Endothelial cell of umbilical vein (primary cell): ENCODE results near the gene TMEM52B. TPM values are rescaled to one million over a fixed set of nuclear protein-coding genes. Genes with fewer than 3 reads are reported as not detected.

ENCODE experiments used
- BruUV-seq: library from RNA; stranded (reverse); fragments of 400-500 nt; replicated peaks from 2 replicates; lab custom pipeline; 2021; lab: Mats Ljungman, UMichigan
- CTCF ChIA-PET: fragments of 300-600, 350-600 bp; sonication (Branson Sonifier 250); formaldehyde crosslinking; loops from one replicate; lab custom pipeline; 2021; ENCODE audit warnings: antibody characterized with exemption, inconsistent platforms; lab: Charles Lee
- POLR2A ChIA-PET: fragments of 300-600, 350-600 bp; sonication (Branson Sonifier 250); formaldehyde crosslinking; loops from one replicate; lab custom pipeline; 2021; ENCODE audit warnings: antibody characterized with exemption, inconsistent platforms; lab: Charles Lee
- DNase-seq: peaks from one replicate; pipeline ENCODE4 v3.0.0-alpha.2; 2011; ENCODE audit warnings: low read depth, low spot score
- FAIRE-seq: peaks from 2 replicates; lab custom pipeline; 2011; peaks lifted over from hg19 to GRCh38; lab: Jason Lieb, UNC
- H2AFZ ChIP-seq: 2 replicates; pipeline ENCODE4 v1.6.0; 2012; ENCODE audit warnings: low read depth, low read length, control low read depth, inconsistent platforms
- H3K27ac ChIP-seq: 2 replicates; pipeline ENCODE4 v1.5.1; 2011; ENCODE audit warnings: low read depth, mild to moderate bottlenecking, control low read depth, low read length, moderate library complexity; ENCODE audit not compliant: insufficient read depth
- H3K27me3 ChIP-seq, 2 experiments: 2 replicates each; pipeline versions ENCODE4 v1.6.0 to v1.6.1; 2011; ENCODE audit warnings: low read length in 2 of 2, mixed read lengths in 1 of 2; ENCODE audit not compliant: control insufficient read depth in 2 of 2, insufficient read depth in 2 of 2
- H3K36me3 ChIP-seq, 2 experiments: 2 replicates in 1 of 2; 3 replicates in 1 of 2; pipeline ENCODE4 v1.5.1; 2011; ENCODE audit warnings: low read length in 2 of 2, mild to moderate bottlenecking in 1 of 2, moderate library complexity in 1 of 2; ENCODE audit not compliant: control insufficient read depth in 2 of 2, insufficient read depth in 2 of 2; ENCODE audit errors: extremely low read depth in 1 of 2
- H3K4me1 ChIP-seq: 3 replicates; pipeline ENCODE4 v1.5.1; 2011; ENCODE audit warnings: mild to moderate bottlenecking, low read length; ENCODE audit not compliant: control insufficient read depth, insufficient read depth; ENCODE audit errors: extremely low read depth
- H3K4me2 ChIP-seq: 2 replicates; pipeline ENCODE4 v1.6.1; 2011; ENCODE audit warnings: low read length, control low read depth, mixed read lengths; ENCODE audit not compliant: insufficient read depth
- H3K4me3 ChIP-seq, 3 experiments: fragments of 200-600 bp in 1 of 3; sonication (generic), shearing (Covaris generic) in 1 of 3; replicated peaks in 1 of 3; 2 replicates each; pipeline ENCODE4 v1.5.1; 2011 to 2016; ENCODE audit warnings: control low read depth in 3 of 3, low read length in 3 of 3, mild to moderate bottlenecking in 2 of 3, inconsistent platforms in 1 of 3, low read depth in 1 of 3, moderate library complexity in 1 of 3; ENCODE audit not compliant: insufficient read depth in 1 of 3
- H3K79me2 ChIP-seq: 2 replicates; pipeline ENCODE4 v1.6.0; 2012; ENCODE audit warnings: low read length, inconsistent platforms; ENCODE audit not compliant: control insufficient read depth, insufficient read depth
- H3K9ac ChIP-seq: replicated peaks from 2 replicates; pipeline ENCODE3; 2011; ENCODE audit warnings: low read length, control low read depth; ENCODE audit not compliant: insufficient read depth; ENCODE audit errors: extremely low read depth
- H3K9me1 ChIP-seq: replicated peaks from 3 replicates; pipeline ENCODE4 v1.6.0; 2011; ENCODE audit warnings: mild to moderate bottlenecking, low read length; ENCODE audit not compliant: control insufficient read depth, insufficient read depth; ENCODE audit errors: extremely low read depth
- H3K9me3 ChIP-seq: replicated peaks from 2 replicates; pipeline ENCODE4 v1.5.1; 2012; ENCODE audit warnings: low read length, inconsistent platforms; ENCODE audit not compliant: control insufficient read depth, insufficient read depth
- H4K20me1 ChIP-seq: replicated peaks from 2 replicates; pipeline ENCODE3; 2011; ENCODE audit warnings: mild to moderate bottlenecking, low read length; ENCODE audit not compliant: control insufficient read depth, insufficient read depth; ENCODE audit errors: extremely low read depth
- EZH2 ChIP-seq: IDR thresholded peaks from 2 replicates; pipeline ENCODE4 v1.6.1; 2012; ENCODE audit warnings: borderline replicate concordance, low read depth, mild to moderate bottlenecking, moderate library complexity, low read length, inconsistent platforms; ENCODE audit not compliant: severe bottlenecking
- FOS ChIP-seq: IDR thresholded peaks from 2 replicates; pipeline ENCODE4 v1.6.1; 2011; ENCODE audit warnings: mild to moderate bottlenecking, low read length, moderate library complexity, borderline replicate concordance; ENCODE audit not compliant: insufficient read depth
- GATA2 ChIP-seq: IDR thresholded peaks from 2 replicates; pipeline ENCODE4 v1.7.0; 2011; ENCODE audit warnings: low read depth, mild to moderate bottlenecking, moderate library complexity, mixed read lengths, low read length; ENCODE audit not compliant: insufficient read length, insufficient read depth
- JUN ChIP-seq: IDR thresholded peaks from 2 replicates; pipeline ENCODE4 v1.6.1; 2011; ENCODE audit warnings: borderline replicate concordance, low read depth; ENCODE audit not compliant: insufficient read length, insufficient read depth
- MYC ChIP-seq: IDR thresholded peaks from one replicate; pipeline ENCODE4 v1.6.1; 2011; ENCODE audit warnings: mild to moderate bottlenecking, low read depth, low read length
- POLR2A ChIP-seq: IDR thresholded peaks from 2 replicates; pipeline ENCODE4 v1.6.1; 2012; ENCODE audit warnings: low read depth, mild to moderate bottlenecking, control low read depth, low read length
- POLR2AphosphoS5 ChIP-seq: IDR thresholded peaks from 2 replicates; pipeline ENCODE4 v1.6.1; 2012; ENCODE audit warnings: low read depth, mild to moderate bottlenecking, control low read depth, low read length, moderate library complexity; ENCODE audit not compliant: insufficient read depth
- dilution Hi-C: fragments of 300-500 bp; cut with MboI; formaldehyde crosslinking; loops from one replicate; pipeline ENCODE4 v1.15.0; 2019; ENCODE audit warnings: low sequenced_read_pairs; ENCODE audit not compliant: extremely low pct_ligation_motif_present
- intact Hi-C: fragments of 100-400 bp; cut with micrococcal nuclease; formaldehyde crosslinking; loops from one replicate; pipeline ENCODE4 v1.10.0; 2022
- polyA plus RNA-seq, 4 experiments: library from polyadenylated mRNA; depleted of rRNA in 3 of 4; stranded (reverse) in 3 of 4; unstranded in 1 of 4; fragments of >200 nt; gene quantifications; 2 replicates each; pipeline versions ENCODE4 v1.2.1 to v1.2.3, GENCODE V29; 2011 to 2012; ENCODE audit warnings: missing spikeins in 1 of 4
- total RNA-seq: library from RNA; stranded (reverse); gene quantifications from 2 replicates; pipeline ENCODE4 v1.2.3, GENCODE V29; 2021
- TF ChIP-seq, protein P1 (sequence below), 2 donors: IDR thresholded peaks; 1 replicate in 1 of 2; 2 replicates in 1 of 2; pipeline ENCODE4 v1.5.1; 2011; ENCODE audit warnings: low read length in 2 of 2, mild to moderate bottlenecking in 2 of 2, moderate library complexity in 2 of 2, control low read depth in 1 of 2, inconsistent platforms in 1 of 2, low read depth in 1 of 2; ENCODE audit not compliant: insufficient read depth in 1 of 2; ENCODE audit errors: extremely low read depth in 1 of 2
- TF ChIP-seq, protein P2 (sequence below): IDR thresholded peaks from 2 replicates; pipeline ENCODE4 v1.6.1; 2011; ENCODE audit not compliant: insufficient read depth, insufficient read length

Gene TMEM52B
- total and polyA plus RNA-seq, 2 donors (not counting 3 experiments of a cell fraction or from before 2014, with no cell fraction given) = 0.24 TPM; not detected in 1

DNA sequence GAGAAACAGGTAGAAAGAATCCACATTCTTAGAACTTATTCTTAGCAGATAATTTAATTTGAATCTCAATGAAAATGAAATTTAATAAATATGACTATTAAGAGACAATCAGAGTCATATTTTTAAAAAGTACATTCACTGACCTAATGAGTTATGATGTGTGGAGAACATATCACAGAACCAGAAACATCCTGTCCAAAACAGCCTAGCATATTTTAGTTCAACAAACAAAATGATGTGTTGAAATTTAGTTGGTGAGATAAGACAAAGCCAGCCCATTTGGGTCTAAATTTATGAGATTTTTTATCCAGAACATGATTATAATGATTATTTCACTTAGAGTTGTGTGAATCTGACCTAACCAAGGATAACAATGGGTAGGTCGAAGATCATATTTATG is 59.7 kb downstream of the TMEM52B start:
- no peaks in the 10 kb centered on the region for H3K4me1 ChIP-seq
- H3K79me2 ChIP-seq = no peaks in the 10 kb centered on the region
- TF ChIP-seq, protein P1, sequence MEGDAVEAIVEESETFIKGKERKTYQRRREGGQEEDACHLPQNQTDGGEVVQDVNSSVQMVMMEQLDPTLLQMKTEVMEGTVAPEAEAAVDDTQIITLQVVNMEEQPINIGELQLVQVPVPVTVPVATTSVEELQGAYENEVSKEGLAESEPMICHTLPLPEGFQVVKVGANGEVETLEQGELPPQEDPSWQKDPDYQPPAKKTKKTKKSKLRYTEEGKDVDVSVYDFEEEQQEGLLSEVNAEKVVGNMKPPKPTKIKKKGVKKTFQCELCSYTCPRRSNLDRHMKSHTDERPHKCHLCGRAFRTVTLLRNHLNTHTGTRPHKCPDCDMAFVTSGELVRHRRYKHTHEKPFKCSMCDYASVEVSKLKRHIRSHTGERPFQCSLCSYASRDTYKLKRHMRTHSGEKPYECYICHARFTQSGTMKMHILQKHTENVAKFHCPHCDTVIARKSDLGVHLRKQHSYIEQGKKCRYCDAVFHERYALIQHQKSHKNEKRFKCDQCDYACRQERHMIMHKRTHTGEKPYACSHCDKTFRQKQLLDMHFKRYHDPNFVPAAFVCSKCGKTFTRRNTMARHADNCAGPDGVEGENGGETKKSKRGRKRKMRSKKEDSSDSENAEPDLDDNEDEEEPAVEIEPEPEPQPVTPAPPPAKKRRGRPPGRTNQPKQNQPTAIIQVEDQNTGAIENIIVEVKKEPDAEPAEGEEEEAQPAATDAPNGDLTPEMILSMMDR (IDR thresholded peaks at IDR 0.05; ENCODE audit: extremely low read depth in 1 of 2, insufficient read depth in 1 of 2, low read depth in 1 of 2, low read length in 2 of 2) = no peak
- no peak for TF ChIP-seq EZH2
- TF ChIP-seq POLR2A = no peak
- no peak for TF ChIP-seq MYC
- no peak for TF ChIP-seq GATA2
- no peak for TF ChIP-seq FOS
- TF ChIP-seq, protein P2, sequence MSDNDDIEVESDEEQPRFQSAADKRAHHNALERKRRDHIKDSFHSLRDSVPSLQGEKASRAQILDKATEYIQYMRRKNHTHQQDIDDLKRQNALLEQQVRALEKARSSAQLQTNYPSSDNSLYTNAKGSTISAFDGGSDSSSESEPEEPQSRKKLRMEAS = no peak
- no peak for TF ChIP-seq JUN
- no peak for TF ChIP-seq POLR2AphosphoS5
- peaks cover 0 to 2% of the 10 kb centered on the region in 2 experiments for H3K36me3 ChIP-seq
- ChIA-PET POLR2A (no interaction called here), CTCF (interaction anchor here (1.4 kb wide), 1 partner anchor 512 kb away, joined by 4 read pairs; no protein-coding TSS in a partner anchor)
- no peaks in the 10 kb centered on the region for H4K20me1 ChIP-seq
- H2AFZ ChIP-seq = no peak overlapping the region
- dilution Hi-C loops (no loop called here), intact Hi-C loops (loop anchor here (10.0 kb wide), 1 partner anchor 1246 kb away; no protein-coding TSS in a partner anchor)
- BruUV-seq = no TSS peak
- no peak for DNase-seq
- no peaks in the 10 kb centered on the region for H3K9me3 ChIP-seq
- H3K9me1 ChIP-seq = no peaks in the 10 kb centered on the region
- FAIRE-seq = no peak
- no peak overlapping the region for H3K27ac ChIP-seq
- H3K4me3 ChIP-seq = no peak overlapping the region
- no peaks in the 10 kb centered on the region for H3K27me3 ChIP-seq
- no peak overlapping the region for H3K9ac ChIP-seq
- H3K4me2 ChIP-seq = no peak overlapping the region
